Tibial nerve (tissue), 4 donors: ENCODE data around the gene FAM234B. TPM values are rescaled to one million over a fixed set of nuclear protein-coding genes. Genes with fewer than 3 reads are reported as not detected.
"Not testable (repeated sequence)": the region's sequence is repeated elsewhere in the genome, so short reads cannot be mapped to it uniquely, and the experiment has no call there.

ENCODE experiments used
- DNase-seq, 2 donors: peaks; one replicate each; pipeline ENCODE4 v3.0.0-alpha.2; 2019; ENCODE audit warnings: low spot score in 2 of 2
- H3K27ac ChIP-seq, 4 donors: fragments of 200-600 bp; sonication (generic) in 3 of 4; one replicate each; pipeline ENCODE4 v1.5.1; 2017 to 2019; ENCODE audit warnings: mild to moderate bottlenecking in 1 of 4
- H3K27me3 ChIP-seq, 2 donors: fragments of 200-600 bp; sonication (generic) in 1 of 2; one replicate each; pipeline versions ENCODE4 v1.5.1 to v1.6.0; 2017 to 2019
- H3K36me3 ChIP-seq, 3 donors: fragments of 200-600 bp; sonication (generic); one replicate each; pipeline ENCODE4 v1.5.1; 2018 to 2019
- H3K4me1 ChIP-seq, 4 donors: fragments of 200-600 bp; sonication (generic) in 3 of 4; one replicate each; pipeline ENCODE4 v1.5.1; 2017 to 2019
- H3K4me3 ChIP-seq, 4 donors: fragments of 200-600 bp; sonication (generic) in 3 of 4; one replicate each; pipeline ENCODE4 v1.5.1; 2017 to 2019; ENCODE audit warnings: mild to moderate bottlenecking in 1 of 4, moderate library complexity in 1 of 4
- H3K9me3 ChIP-seq, 4 donors: fragments of 200-600 bp; sonication (generic) in 3 of 4; one replicate each; pipeline ENCODE4 v1.5.1; 2017 to 2019
- CTCF ChIP-seq, 5 experiments: fragments of 200-600 bp in 3 of 5; fragments of 450-650 bp in 2 of 5; sonication (generic) in 3 of 5; IDR thresholded peaks; one replicate each; pipeline ENCODE4 v1.5.1; 2016 to 2019; ENCODE audit warnings: antibody characterized with exemption in 5 of 5, mild to moderate bottlenecking in 3 of 5, moderate library complexity in 2 of 5
- EP300 ChIP-seq, 2 donors: sonication (generic); formaldehyde crosslinking; IDR thresholded peaks; one replicate each; pipeline ENCODE4 v1.6.1; 2017; ENCODE audit warnings: antibody characterized with exemption in 2 of 2, mild to moderate bottlenecking in 1 of 2
- POLR2A ChIP-seq, 2 donors: fragments of 450-650 bp; IDR thresholded peaks; one replicate each; pipeline ENCODE4 v1.6.1; 2017; ENCODE audit warnings: antibody characterized with exemption in 2 of 2, mild to moderate bottlenecking in 2 of 2, moderate library complexity in 2 of 2
- WGBS, 2 donors: methylation state at CpG; one replicate each; pipeline ENCODE4 v1.1.5; 2018; 5-methylcytosine and 5-hydroxymethylcytosine counted together
- total RNA-seq, 4 donors: library from RNA; depleted of rRNA; stranded (reverse); fragments of >200 nt; gene quantifications; one replicate each; pipeline ENCODE4 v1.1.0, GENCODE V29; 2016

Gene FAM234B
- total RNA-seq, 4 donors from 2014 or later = 2.0 to 12.6 (median 8.4) TPM

- H3K27ac ChIP-seq = no peak overlapping the region
- no peaks in the 10 kb centered on the region for H3K27me3 ChIP-seq
- TF ChIP-seq CTCF (IDR thresholded peaks at IDR 0.05) (no peak), POLR2A (IDR thresholded peaks at IDR 0.05) (no peak), EP300 (IDR thresholded peaks at IDR 0.05) (no peak)
- 92 to 95% methylated on average over 2 of the region's 2 CpGs for WGBS, 2 donors
- no peaks in the 10 kb centered on the region for H3K4me1 ChIP-seq
- no peak overlapping the region for H3K4me3 ChIP-seq
- H3K9me3 ChIP-seq = no peaks in the 10 kb centered on the region
- no peak for DNase-seq
- H3K36me3 ChIP-seq = peaks cover 0 to 49% (median 0%) of the 10 kb centered on the region in 3 donors
Measured at GRCh38 chr12:13082861-13083260, 38.7 kb downstream of the FAM234B start.

DNA sequence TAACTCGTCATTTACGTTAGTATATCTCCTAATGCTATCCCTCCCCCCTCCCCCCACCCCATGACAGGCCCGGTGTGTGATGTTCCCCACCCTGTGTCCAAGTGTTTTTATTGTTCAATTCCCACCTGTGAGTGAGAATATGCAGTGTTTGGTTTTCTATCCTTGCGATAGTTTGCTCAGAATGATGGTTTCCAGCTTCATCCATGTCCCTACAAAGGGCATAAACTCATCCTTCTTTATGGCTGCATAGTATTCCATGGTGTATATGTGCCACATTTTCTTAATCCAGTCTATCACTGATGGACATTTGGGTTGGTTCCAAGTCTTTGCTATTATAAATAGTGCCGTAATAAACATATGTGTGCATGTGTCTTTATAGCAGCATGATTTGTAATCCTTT, 39.5 kb downstream of the FAM234B start:
- H3K4me3 ChIP-seq, H3K27me3 ChIP-seq: not testable (repeated sequence)
- 96 to 98% methylated on average over 5 of the region's 5 CpGs for WGBS, 2 donors

DNA sequence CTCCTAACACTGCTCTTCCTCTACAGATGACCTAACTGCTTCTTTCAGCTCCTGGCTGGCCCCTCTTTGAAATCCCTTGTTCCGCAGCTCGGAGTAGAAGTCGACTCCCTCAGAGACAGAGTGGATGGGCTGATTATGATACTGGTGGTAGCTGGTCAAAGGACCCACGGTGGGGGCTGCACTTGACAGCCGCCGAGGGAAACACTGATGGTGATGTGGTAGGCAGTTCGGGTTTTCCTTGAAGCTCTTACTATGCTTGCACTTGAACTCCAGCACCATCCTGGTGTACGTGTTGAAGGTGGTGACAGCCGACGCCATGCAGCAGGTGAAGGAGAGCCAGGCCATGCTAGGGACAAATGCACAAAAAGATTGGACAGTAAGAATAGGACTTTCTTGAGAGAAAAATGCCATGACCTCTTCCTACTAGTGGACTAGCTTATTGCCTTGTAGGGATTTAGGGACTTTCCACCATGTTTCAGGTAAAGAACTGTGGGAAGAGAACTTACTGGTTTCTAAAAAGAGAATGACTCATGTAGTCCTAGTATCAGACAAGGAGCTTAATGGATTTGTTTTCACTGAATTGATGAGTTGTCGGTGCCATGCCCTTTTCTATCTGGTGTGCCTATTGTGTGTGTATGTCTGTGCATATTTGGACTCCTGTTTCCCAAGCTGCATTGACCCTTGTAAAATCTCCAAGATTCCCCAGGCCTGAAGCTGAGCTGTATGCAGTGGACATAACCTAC, 40.9 kb downstream of the FAM234B start:
- H3K4me1 ChIP-seq = no peaks in the 10 kb centered on the region
- no peak for TF ChIP-seq CTCF (IDR thresholded peaks at IDR 0.05)
- no peak for TF ChIP-seq POLR2A (IDR thresholded peaks at IDR 0.05)
- no peak for TF ChIP-seq EP300 (IDR thresholded peaks at IDR 0.05)
- H3K27me3 ChIP-seq = no peaks in the 10 kb centered on the region
- no peak overlapping the region for H3K27ac ChIP-seq
- WGBS, 2 donors = 95% methylated on average over 11 of the region's 11 CpGs
- peaks cover 0 to 39% (median 0%) of the 10 kb centered on the region in 3 donors for H3K36me3 ChIP-seq
- no peak for DNase-seq
- H3K4me3 ChIP-seq = no peak overlapping the region
- no peaks in the 10 kb centered on the region for H3K9me3 ChIP-seq

More for the DNA sequence above, 39.5 kb downstream of the FAM234B start:
- peaks cover 0 to 49% (median 0%) of the 10 kb centered on the region in 3 donors for H3K36me3 ChIP-seq
- not testable (repeated sequence) for H3K9me3 ChIP-seq, H3K27ac ChIP-seq, H3K4me1 ChIP-seq, DNase-seq

- TF ChIP-seq EP300 (IDR thresholded peaks at IDR 0.05) (no peak), CTCF (IDR thresholded peaks at IDR 0.05) (no peak), POLR2A (IDR thresholded peaks at IDR 0.05) (no peak)
- H3K36me3 ChIP-seq = peaks cover 0 to 28% (median 0%) of the 10 kb centered on the region in 3 donors
- no peaks in the 10 kb centered on the region for H3K4me1 ChIP-seq
- H3K9me3 ChIP-seq = no peaks in the 10 kb centered on the region
- H3K27me3 ChIP-seq = no peaks in the 10 kb centered on the region
- H3K4me3 ChIP-seq = no peak overlapping the region
- DNase-seq = no peak
- no peak overlapping the region for H3K27ac ChIP-seq
- WGBS, 2 donors = 59 to 64% methylated on average over 7 of the region's 7 CpGs
Measured at GRCh38 chr12:13085968-13086686, 41.9 kb downstream of the FAM234B start.

DNA sequence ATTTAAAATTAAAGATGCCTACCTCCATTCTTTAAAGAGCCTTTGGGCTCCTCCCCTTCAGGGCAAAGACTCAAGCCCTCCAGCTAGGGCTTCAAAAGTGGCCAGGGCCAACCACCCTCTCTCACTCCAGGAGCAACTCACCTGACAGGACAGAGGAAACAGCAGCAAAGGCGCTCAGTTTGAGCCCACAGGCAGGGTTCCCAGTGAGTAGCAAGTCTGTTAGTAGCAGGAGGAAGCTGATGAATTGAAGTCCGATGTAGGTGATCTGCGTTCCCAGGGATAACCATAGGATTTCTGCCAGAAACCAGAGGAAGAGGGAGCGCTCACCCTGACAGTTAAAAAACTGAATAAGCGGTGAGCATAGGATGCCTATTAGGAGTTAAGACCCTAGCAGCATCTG, 43.6 kb downstream of the FAM234B start:
- DNase-seq = no peak
- Histone ChIP-seq H3K27ac (no peak overlapping the region), H3K36me3 (peaks cover 0 to 25% (median 0%) of the 10 kb centered on the region in 3 donors), H3K4me1 (no peaks in the 10 kb centered on the region), H3K4me3 (no peak overlapping the region), H3K9me3 (no peaks in the 10 kb centered on the region), H3K27me3 (no peaks in the 10 kb centered on the region)
- TF ChIP-seq POLR2A (IDR thresholded peaks at IDR 0.05) = no peak
- no peak for TF ChIP-seq CTCF (IDR thresholded peaks at IDR 0.05)
- no peak for TF ChIP-seq EP300 (IDR thresholded peaks at IDR 0.05)
- WGBS, 2 donors = 77 to 82% methylated on average over 5 of the region's 5 CpGs
